NCI-H2029 (cell line): ENCODE data around the gene KIF26A.
A peak's percentile ranks its signal among the peaks of the same experiment; 100 is the strongest.

Experiments
- DNase-seq: peaks from one replicate; lab custom pipeline; 2025; lab: John Stamatoyannopoulos, UW

KIF26A gene

GRCh38 chr14:104131968-104132732 lies 6.2 kb upstream of the KIF26A start:
- DNase-seq = no peak

- DNase-seq = no peak
Observed at GRCh38 chr14:104132981-104133380, 5.4 kb upstream of the KIF26A start.

DNA sequence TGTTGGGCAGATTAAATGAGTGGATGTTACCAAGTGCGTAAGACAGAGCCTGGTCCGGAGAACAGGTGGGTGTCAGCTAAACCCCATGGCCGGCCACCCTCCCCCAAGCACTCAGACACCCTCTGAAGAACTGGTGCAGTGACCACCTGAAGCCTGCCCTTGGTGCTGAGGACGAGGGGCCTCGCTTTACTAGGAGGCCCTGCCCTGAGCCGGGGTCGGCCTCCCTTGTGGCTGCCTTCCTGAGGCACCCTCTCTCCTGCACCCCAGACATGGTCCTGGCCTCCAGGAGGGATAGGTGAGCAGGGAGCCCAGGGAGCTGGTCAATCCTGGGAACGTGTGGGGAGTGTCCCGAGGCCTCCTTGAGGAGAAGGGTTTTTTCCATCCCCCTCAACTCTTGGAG lies 4.9 kb upstream of the KIF26A start:
- DNase-seq = no peak

GRCh38 chr14:104134061-104134965 lies 4.1 kb upstream of the KIF26A start:
- DNase-seq = no peak

GRCh38 chr14:104135121-104135903 lies 3.1 kb upstream of the KIF26A start:
- DNase-seq = no peak

GRCh38 chr14:104135904-104136471 lies 2.4 kb upstream of the KIF26A start:
- no peak for DNase-seq

DNA sequence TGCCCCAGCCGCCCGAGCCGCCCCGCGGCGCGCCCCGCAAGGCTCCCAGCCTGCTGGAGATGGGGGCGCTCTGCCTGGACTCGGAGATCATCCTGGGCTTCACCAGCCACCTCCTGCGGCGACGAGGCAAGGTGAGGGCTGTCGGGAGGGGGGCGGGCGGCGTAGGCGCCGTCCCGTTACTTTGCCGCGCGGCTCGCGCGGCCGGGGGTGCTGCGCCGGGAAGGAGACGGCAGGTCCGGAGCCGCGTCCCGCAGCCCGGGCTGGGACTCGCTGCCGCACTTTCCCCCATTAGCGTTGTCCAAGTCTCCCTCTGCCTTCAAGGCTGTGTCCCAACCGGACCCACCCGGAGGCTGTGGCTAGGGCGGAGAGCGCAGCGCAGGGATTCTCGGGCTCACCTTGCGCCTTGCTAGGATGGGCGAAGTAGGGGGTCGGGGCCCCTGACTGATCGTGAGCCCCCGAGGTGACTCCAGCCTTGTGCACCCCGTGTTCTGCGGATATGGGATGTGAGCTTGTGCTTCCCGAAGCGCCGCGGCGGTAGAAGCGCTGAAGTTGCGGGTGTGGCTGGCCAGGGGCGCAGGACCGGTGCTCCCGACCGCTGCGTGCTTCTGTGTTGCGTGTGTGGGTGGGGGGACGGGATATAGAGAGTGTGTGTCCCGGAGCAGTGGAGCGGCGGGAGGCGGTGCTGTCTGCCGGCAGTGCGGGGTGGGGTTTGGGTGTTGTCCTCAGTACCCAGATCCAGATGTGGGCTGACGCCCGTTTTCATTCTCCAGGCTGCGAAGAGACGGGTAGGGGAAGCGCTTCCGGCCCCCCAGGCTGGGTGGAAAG lies 1.7 kb upstream of the KIF26A start:
- no peak for DNase-seq

- DNase-seq = peak; percentile 26
Observed at GRCh38 chr14:104137297-104138097, 890 bp upstream of the KIF26A start.

- no peak for DNase-seq
Observed at GRCh38 chr14:104138718-104139459, 502 bp downstream of the KIF26A start.

- no peak for DNase-seq
Observed at GRCh38 chr14:104139460-104140212, 1.2 kb downstream of the KIF26A start.

DNA sequence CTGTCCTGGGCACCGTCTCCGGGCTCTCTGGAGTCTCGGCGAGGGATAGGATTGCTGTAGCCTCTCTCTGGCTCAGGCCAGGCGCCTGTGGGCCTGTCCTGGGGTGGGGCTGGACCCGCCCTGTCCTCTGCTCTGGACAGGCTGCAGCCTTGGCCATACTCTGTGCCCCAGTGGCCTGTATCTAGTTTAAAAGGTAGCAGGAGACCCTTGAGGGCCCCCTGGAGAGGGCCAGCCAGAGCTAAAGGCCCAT lies 1.8 kb downstream of the KIF26A start:
- no peak for DNase-seq

DNA sequence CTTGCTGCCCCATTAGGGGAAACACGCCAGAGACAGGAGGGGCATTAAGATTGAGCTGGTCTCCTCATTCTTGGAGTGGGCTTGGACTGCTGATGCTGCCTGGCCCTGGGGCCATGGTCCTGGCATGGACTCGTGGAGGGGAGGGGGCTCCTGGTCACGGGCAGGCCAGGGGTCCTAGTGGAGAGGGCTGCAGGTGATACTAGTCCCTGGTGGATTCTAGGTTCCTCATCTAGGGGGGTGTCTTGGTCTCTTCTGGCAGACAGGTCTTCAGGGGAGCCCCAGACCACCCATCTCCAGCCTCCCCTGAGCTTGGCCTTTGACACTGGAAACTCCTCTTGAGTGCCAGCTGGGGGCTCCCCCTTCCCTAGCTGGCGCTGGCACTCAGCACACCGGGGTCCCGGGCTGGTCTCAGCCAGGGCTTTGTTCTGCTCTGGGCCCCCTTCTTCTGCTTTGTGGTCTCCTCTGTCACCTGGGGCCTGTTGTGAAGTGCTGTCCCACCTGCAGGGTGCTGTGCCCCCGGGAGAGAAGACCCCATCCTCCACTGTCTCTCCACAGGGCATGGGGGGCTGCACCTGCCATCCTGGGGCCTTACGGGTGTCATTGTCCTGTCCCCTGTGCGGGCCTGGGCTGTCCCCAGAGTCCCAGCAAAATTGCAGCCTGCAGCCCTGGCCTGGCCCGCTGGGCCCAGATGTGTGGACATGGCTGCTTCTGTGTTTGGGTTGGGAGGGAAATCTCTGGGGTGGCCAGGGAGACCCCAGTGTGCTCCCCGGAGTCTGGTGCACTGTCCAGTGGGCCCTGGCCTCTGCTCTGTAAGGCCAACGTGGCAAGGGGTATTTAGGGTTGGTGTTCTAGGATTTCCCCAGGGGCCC lies 2.3 kb downstream of the KIF26A start:
- DNase-seq = no peak

- DNase-seq = no peak
Observed at GRCh38 chr14:104141621-104142091, 3.3 kb downstream of the KIF26A start.

DNA sequence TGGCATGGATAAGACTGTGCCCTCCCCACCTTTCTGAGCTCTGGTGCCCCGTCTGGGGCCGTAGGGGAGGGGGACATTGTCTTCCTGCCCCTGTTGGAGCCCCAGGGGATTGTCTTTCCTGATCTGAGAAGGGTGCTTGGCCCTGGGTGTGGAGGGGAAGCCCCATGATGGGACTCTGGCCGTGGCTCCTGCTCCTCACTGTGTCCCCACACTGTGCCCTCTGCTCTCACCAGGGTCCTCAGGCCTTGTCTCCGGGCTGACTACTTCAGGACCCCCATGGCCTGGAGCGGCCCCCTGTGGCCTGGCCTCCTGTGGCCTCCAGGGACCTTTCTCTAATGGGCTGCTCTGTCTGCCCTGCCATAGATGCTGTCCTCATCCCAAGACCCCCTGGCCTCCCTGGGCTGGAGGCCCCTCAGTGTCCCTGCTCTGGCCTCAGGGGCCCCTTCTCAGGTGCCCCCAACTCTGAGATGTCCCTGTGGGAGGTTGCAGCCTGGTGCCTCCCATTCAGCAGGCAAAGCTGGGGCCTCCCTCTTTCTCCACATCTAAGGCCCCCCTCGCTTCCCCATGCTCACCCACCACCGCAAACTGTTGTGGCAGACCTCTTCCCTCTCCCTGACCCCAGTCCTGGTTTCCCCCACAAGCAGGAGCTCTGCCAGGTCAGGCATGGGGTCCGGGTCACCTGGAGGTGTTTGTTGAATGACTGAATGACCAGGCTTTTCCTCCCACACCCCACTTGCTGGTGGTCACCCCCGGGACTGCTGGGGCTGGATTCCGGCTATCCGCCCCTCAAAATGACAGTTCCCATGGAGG lies 4.0 kb downstream of the KIF26A start:
- DNase-seq = no peak

GRCh38 chr14:104142946-104143470 lies 4.6 kb downstream of the KIF26A start:
- DNase-seq = no peak

DNA sequence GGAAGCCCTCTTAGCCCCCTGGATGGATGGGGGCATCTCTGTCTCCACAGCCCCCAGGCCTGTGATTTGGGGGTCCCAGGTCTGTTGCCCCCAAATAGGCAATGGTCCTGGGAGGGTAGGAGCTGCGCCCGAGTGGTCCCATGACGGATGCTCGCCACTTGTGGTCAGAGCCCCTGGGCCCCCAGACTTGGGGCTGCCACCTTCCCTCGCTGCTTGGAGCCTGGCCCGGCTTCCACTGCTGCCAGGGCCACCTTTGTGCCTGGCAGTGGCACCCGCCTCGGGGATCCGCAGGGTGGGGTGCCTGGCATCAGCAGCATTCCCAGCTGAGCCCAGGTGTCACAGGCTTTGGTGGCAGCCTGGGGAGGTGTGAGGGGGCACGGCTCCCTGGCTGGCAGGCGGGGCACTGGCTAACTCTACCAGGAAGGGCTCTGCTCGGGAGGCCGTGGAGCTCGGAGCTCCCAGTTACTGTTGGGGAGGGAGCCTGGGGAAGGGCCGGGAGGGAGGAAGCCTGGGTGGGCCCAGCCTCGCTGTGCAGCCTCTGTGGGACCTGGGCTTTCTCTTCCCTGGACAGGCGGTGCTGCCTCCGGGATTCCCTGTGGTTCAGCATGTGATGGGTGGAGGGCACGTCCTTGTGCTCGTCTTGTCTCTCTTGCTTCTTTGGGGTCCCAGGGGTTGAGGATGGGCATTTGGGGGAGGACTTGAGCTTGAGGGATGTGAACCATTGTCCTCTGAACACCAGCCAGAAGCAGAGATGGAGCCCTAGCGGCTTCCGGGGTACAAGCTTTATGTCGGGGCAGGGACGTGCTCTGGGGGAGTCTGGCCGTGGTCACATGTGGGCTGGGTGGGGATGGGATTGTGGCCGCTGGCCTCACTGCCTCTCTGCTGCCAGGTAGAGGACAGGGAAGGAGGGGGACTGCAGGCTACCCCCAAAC lies 5.4 kb downstream of the KIF26A start:
- DNase-seq = no peak
